K562 (cell line): ENCODE measurements around the gene RTL10. TPM values are rescaled to one million over a fixed set of nuclear protein-coding genes. Genes with fewer than 3 reads are reported as not detected.

Experiments
- ARID2 ChIP-seq: fragments of 450-650 bp; IDR thresholded peaks from 2 replicates; pipeline ENCODE4 v1.6.1; 2017; ENCODE audit warnings: antibody characterized with exemption, mild to moderate bottlenecking
- ATF7 ChIP-seq: fragments of 450-650 bp; IDR thresholded peaks from 2 replicates; pipeline ENCODE4 v1.7.1; 2014; ENCODE audit warnings: mild to moderate bottlenecking, moderate library complexity
- CBX5 ChIP-seq: IDR thresholded peaks from 2 replicates; pipeline ENCODE4 v1.6.1; 2014; ENCODE audit warnings: low read depth, borderline replicate concordance
- EP300 ChIP-seq: IDR thresholded peaks from 2 replicates; pipeline ENCODE4 v1.6.1; 2012; ENCODE audit warnings: low read length, improper control_type of control experiment
- HDAC3 ChIP-seq: fragments of 450-650 bp; IDR thresholded peaks from 2 replicates; pipeline ENCODE4 v1.6.1; 2018; ENCODE audit warnings: borderline replicate concordance, mild to moderate bottlenecking, moderate library complexity; ENCODE audit not compliant: partially characterized antibody
- MED1 ChIP-seq: sonication (generic); formaldehyde crosslinking; IDR thresholded peaks from 2 replicates; pipeline ENCODE4 v1.8.1; 2023; ENCODE audit warnings: missing genetic modification reagents, borderline replicate concordance
- NEUROD1 ChIP-seq: fragments of 150-350 bp; IDR thresholded peaks from 2 replicates; pipeline ENCODE4 v1.6.1; 2014; ENCODE audit warnings: borderline replicate concordance, low read length, low read depth; ENCODE audit not compliant: partially characterized antibody
- POLR2B ChIP-seq: fragments of 450-650 bp; IDR thresholded peaks from 2 replicates; pipeline ENCODE4 v1.6.1; 2018; ENCODE audit warnings: low read depth; ENCODE audit not compliant: partially characterized antibody
- POLR2G ChIP-seq: fragments of 200-400 bp; formaldehyde crosslinking; IDR thresholded peaks from 2 replicates; pipeline ENCODE4 v1.6.1; 2017; ENCODE audit warnings: low read depth, mild to moderate bottlenecking, antibody characterized with exemption, low read length, moderate library complexity
- RAD21 ChIP-seq, 2 experiments: fragments of 250-450 bp in 1 of 2; fragments of 450-650 bp in 1 of 2; sonication (Bioruptor Pico) in 1 of 2; formaldehyde crosslinking in 1 of 2; IDR thresholded peaks in 1 of 2; conservative IDR thresholded peaks in 1 of 2; 2 replicates each; pipeline versions ENCODE4 v1.4.0 to v1.8.0; 2020 to 2022; ENCODE audit warnings: mild to moderate bottlenecking in 2 of 2, moderate library complexity in 1 of 2
- RBM17 ChIP-seq: fragments of 200-400 bp; formaldehyde crosslinking; IDR thresholded peaks from 2 replicates; pipeline ENCODE4 v1.6.1; 2017; ENCODE audit warnings: low read depth, mild to moderate bottlenecking, low read length, borderline replicate concordance
- REST ChIP-seq, 2 experiments: fragments of 450-650 bp; formaldehyde crosslinking in 1 of 2; IDR thresholded peaks; 2 replicates each; pipeline versions ENCODE4 v1.4.0 to v1.6.1; 2014 to 2020; ENCODE audit warnings: mild to moderate bottlenecking in 2 of 2, borderline replicate concordance in 1 of 2, low read depth in 1 of 2
- RHOXF2B ChIP-seq: fragments of 250-450 bp; sonication (Bioruptor Pico); conservative IDR thresholded peaks from 2 replicates; pipeline ENCODE4 v1.5.1; 2021
- SMARCA5 ChIP-seq: fragments of 450-650 bp; IDR thresholded peaks from 2 replicates; pipeline ENCODE4 v1.6.1; 2016
- SMC3 ChIP-seq: conservative IDR thresholded peaks from 2 replicates; pipeline ENCODE4 v1.6.1; 2011; ENCODE audit warnings: low read depth, low read length, improper control_type of control experiment; ENCODE audit not compliant: insufficient read depth
- TARDBP ChIP-seq: fragments of 450-650 bp; IDR thresholded peaks from 2 replicates; pipeline ENCODE4 v1.6.1; 2016
- ZNF398 ChIP-seq: fragments of 250-450 bp; sonication (Bioruptor Pico); IDR thresholded peaks from 2 replicates; pipeline ENCODE4 v1.8.0; 2021; ENCODE audit warnings: moderate library complexity, mild to moderate bottlenecking, inconsistent platforms
- ZNF589 ChIP-seq: fragments of 200-800 bp; sonication (Bioruptor generic); IDR thresholded peaks from 2 replicates; pipeline ENCODE4 v1.6.1; 2016; ENCODE audit warnings: low read depth, missing genetic modification characterization, missing compliant biosample characterization
- ZNF699 ChIP-seq: fragments of 250-450 bp; sonication (Bioruptor Pico); IDR thresholded peaks from 2 replicates; pipeline ENCODE4 v1.8.0; 2021; ENCODE audit warnings: mild to moderate bottlenecking, moderate library complexity; ENCODE audit not compliant: insufficient replicate concordance
- polyA plus RNA-seq, 8 experiments: library from polyadenylated mRNA; depleted of rRNA in 4 of 8; stranded (reverse) in 5 of 8; unstranded in 3 of 8; fragments of >200 nt; fragmentation: Nextera tagmentation in 2 of 8; fragmentation: Illumina TruSeq in 1 of 8; extraction: Ambion mirVana in 2 of 8; extraction: Trizol in 1 of 8; gene quantifications; 2 replicates each; pipeline versions ENCODE4 v1.2.1 to v1.2.3, GENCODE V29; 2011 to 2014; ENCODE audit warnings: inconsistent platforms in 1 of 8, missing spikeins in 1 of 8
- total RNA-seq, 7 experiments: library from RNA; depleted of rRNA in 6 of 7; stranded (reverse); fragments of >200 nt in 6 of 7; fragmentation: Illumina TruSeq in 2 of 7; extraction: Trizol in 2 of 7; gene quantifications; 2 replicates each; pipeline versions ENCODE4 v1.2.1 to v1.2.3, GENCODE V29; 2011 to 2021; ENCODE audit warnings: low replicate concordance in 1 of 7

RTL10 gene
- total and polyA plus RNA-seq, 9 of the 15 experiments (the other 6 are each of a cell fraction or from before 2014, with no cell fraction given): 19.8 to 75.5 (median 32.5) TPM

- peak; percentile 44; the same call in 1 of the 2 replicates for TF ChIP-seq REST (IDR thresholded peaks at IDR 0.05; ENCODE audit: borderline replicate concordance)
- no peak for TF ChIP-seq REST (CRISPR knock-in tag; IDR thresholded peaks at IDR 0.05; ENCODE audit: low read depth)
- no peak for TF ChIP-seq ZNF398 (CRISPR knock-in tag)
- TF ChIP-seq RAD21 (CRISPR knock-in tag; conservative IDR thresholded peaks at IDR 0.05 in 1 of 2, IDR thresholded peaks at IDR 0.05 in 1 of 2): peak in 1 of 2 experiments; percentile 51; a peak in 2 of 4 replicates
- TF ChIP-seq ATF7: no peak
- TF ChIP-seq CBX5: no peak
- no peak for TF ChIP-seq ZNF699
- no peak for TF ChIP-seq EP300
- 0 out of 2 replicates have a peak, but pooled peaks have one; percentile 13 for TF ChIP-seq SMC3
- TF ChIP-seq ZNF589 (CRISPR knock-in tag): no peak
- no peak for TF ChIP-seq POLR2G
- no peak for TF ChIP-seq POLR2B
- TF ChIP-seq ARID2: no peak
- no peak for TF ChIP-seq HDAC3
- no peak for TF ChIP-seq RHOXF2B
- TF ChIP-seq MED1 (CRISPR knock-in tag): no peak
- TF ChIP-seq SMARCA5: no peak
- no peak for TF ChIP-seq TARDBP
- peak; percentile 2 for TF ChIP-seq NEUROD1
- no peak for TF ChIP-seq RBM17
Observed at GRCh38 chr22:19869497-19870152, 15.0 kb upstream of the RTL10 start (continued).
